Epithelial cell of prostate (primary cell): ENCODE measurements around the gene CREB3L1.

Experiments
- DNase-seq: peaks from one replicate; pipeline ENCODE4 v3.0.0-alpha.2; 2011; ENCODE audit warnings: low read depth, low spot score
- H3K27ac ChIP-seq: fragments of 450-650 bp; 2 replicates; pipeline ENCODE4 v1.5.1; 2017; ENCODE audit warnings: mild to moderate bottlenecking

The CREB3L1 gene

GRCh38 chr11:46337626-46338345 lies 60.3 kb downstream of the CREB3L1 start:
- DNase-seq = no peak
- no peak overlapping the region for H3K27ac ChIP-seq

- H3K27ac ChIP-seq = no peak overlapping the region
- DNase-seq = no peak
These were observed 61.1 kb downstream of the CREB3L1 start for GRCh38 chr11:46338636-46338987.

- DNase-seq = no peak
- H3K27ac ChIP-seq = no peak overlapping the region
These were observed 61.7 kb downstream of the CREB3L1 start for GRCh38 chr11:46338988-46339666.

GRCh38 chr11:46339816-46340215 lies 62.4 kb downstream of the CREB3L1 start:
- no peak for DNase-seq
- H3K27ac ChIP-seq = no peak overlapping the region

- no peak for DNase-seq
- no peak overlapping the region for H3K27ac ChIP-seq
These were observed 64.0 kb downstream of the CREB3L1 start for GRCh38 chr11:46341454-46341853.

- H3K27ac ChIP-seq = no peak overlapping the region
These were observed 64.8 kb downstream of the CREB3L1 start for GRCh38 chr11:46342239-46342638.

GRCh38 chr11:46343520-46343919 lies 66.1 kb downstream of the CREB3L1 start:
- no peak for DNase-seq
- H3K27ac ChIP-seq = peak overlapping the region; percentile 80

More at GRCh38 chr11:46342239-46342638, 64.8 kb downstream of the CREB3L1 start:
- DNase-seq = no peak

- peak; percentile 54 for DNase-seq
- H3K27ac ChIP-seq = peak overlapping the region; percentile 80
These were observed 67.7 kb downstream of the CREB3L1 start for GRCh38 chr11:46345131-46345597.

GRCh38 chr11:46345881-46346484 lies 68.5 kb downstream of the CREB3L1 start:
- H3K27ac ChIP-seq = peak overlapping the region; percentile 80
- DNase-seq = no peak

- no peak for DNase-seq
- peak within 1 kb of the TSS; percentile 80 for H3K27ac ChIP-seq
These were observed 69.6 kb downstream of the CREB3L1 start, which contains the start of gene DGKZ for GRCh38 chr11:46346886-46347636. Gene DGKZ (plus strand): TSS chr11:46347463. CDS start chr11:46347660, 197 bp downstream.

GRCh38 chr11:46347637-46348311 lies 70.3 kb downstream of the CREB3L1 start:
- H3K27ac ChIP-seq = peak overlapping the region; percentile 40
- no peak for DNase-seq

GRCh38 chr11:46348566-46349401 lies 71.3 kb downstream of the CREB3L1 start:
- no peak for DNase-seq
- H3K27ac ChIP-seq = no peak overlapping the region

- no peak overlapping the region for H3K27ac ChIP-seq
These were observed 73.2 kb downstream of the CREB3L1 start for GRCh38 chr11:46350695-46351094.

GRCh38 chr11:46351148-46351547 lies 73.7 kb downstream of the CREB3L1 start:
- no peak for DNase-seq
- H3K27ac ChIP-seq = no peak overlapping the region

More at GRCh38 chr11:46350695-46351094, 73.2 kb downstream of the CREB3L1 start:
- no peak for DNase-seq

GRCh38 chr11:46351606-46352005 lies 74.1 kb downstream of the CREB3L1 start:
- H3K27ac ChIP-seq = peak overlapping the region; percentile 49
- DNase-seq = no peak

GRCh38 chr11:46352063-46352841 lies 74.8 kb downstream of the CREB3L1 start:
- no peak for DNase-seq
- H3K27ac ChIP-seq = peak overlapping the region; percentile 49

- no peak overlapping the region for H3K27ac ChIP-seq
- DNase-seq = no peak
These were observed 76.2 kb downstream of the CREB3L1 start for GRCh38 chr11:46353698-46354097.

GRCh38 chr11:46356924-46357482 lies 79.5 kb downstream of the CREB3L1 start:
- no peak for DNase-seq
- peak overlapping the region; percentile 85 for H3K27ac ChIP-seq
